ENCODE results near the gene LY6G6D.

Gene LY6G6D

GRCh38 chr6:31705931-31706330 lies 9.2 kb upstream of the LY6G6D start:
- no peak overlapping the region for H3K27ac ChIP-seq (replicated peaks; ENCODE audit: low read length)

GRCh38 chr6:31706599-31706998 lies 8.5 kb upstream of the LY6G6D start, which contains the start of gene LY6G6F:
TSS of gene LY6G6F (plus strand) at chr6:31706866. CDS start at chr6:31706907, 41 bp downstream.
- Histone ChIP-seq H2AFZ (ENCODE audit: low read length) (no peak within 1 kb of the TSS), H2BK12ac (ENCODE audit: low read length) (no peak within 1 kb of the TSS), H3K27me3 (ENCODE audit: control insufficient read depth in 3 of 3, insufficient read depth in 3 of 3, low read depth in 1 of 3, low read length in 3 of 3) (peaks cover 0 to 4% (median 0%) of the 10 kb centered on the region in 3 experiments), H2BK5ac (ENCODE audit: low read length) (no peak within 1 kb of the TSS), H3K18ac (ENCODE audit: low read length) (no peak within 1 kb of the TSS), H3K4ac (ENCODE audit: low read length) (no peak within 1 kb of the TSS), H3K9me3 (replicated peaks in 1 of 2; ENCODE audit: control insufficient read depth in 2 of 2, insufficient read depth in 1 of 2, low read depth in 1 of 2, low read length in 2 of 2) (no peaks in the 10 kb centered on the region), H3K4me2 (ENCODE audit: insufficient read depth, low read length, poor library complexity, severe bottlenecking) (no peak within 1 kb of the TSS), H3K27ac (replicated peaks; ENCODE audit: low read length) (no peak within 1 kb of the TSS), H3K4me3 (ENCODE audit: low read length in 2 of 2) (peak within 1 kb of the TSS in 1 of 2 donors; percentile 15), H4K91ac (ENCODE audit: low read depth, low read length, poor library complexity) (no peak within 1 kb of the TSS), H3K36me3 (replicated peaks in 1 of 2; ENCODE audit: control insufficient read depth in 2 of 2, insufficient read depth in 2 of 2, low read length in 2 of 2) (peaks cover 0 to 1% of the 10 kb centered on the region in 2 donors), H2BK15ac (ENCODE audit: low read length) (peak within 1 kb of the TSS; percentile 75), H3K79me1 (ENCODE audit: low read depth, low read length) (peaks cover 3% of the 10 kb centered on the region), H4K8ac (ENCODE audit: low read depth, low read length) (no peak within 1 kb of the TSS), H2BK120ac (ENCODE audit: low read depth, low read length) (no peak within 1 kb of the TSS), H3K23ac (ENCODE audit: low read depth, low read length, poor library complexity) (no peak within 1 kb of the TSS), H3K4me1 (ENCODE audit: control insufficient read depth in 2 of 2, insufficient read depth in 1 of 2, low read depth in 1 of 2, low read length in 2 of 2) (peaks cover 4 to 9% of the 10 kb centered on the region in 2 donors), H3K14ac (ENCODE audit: low read length) (no peak within 1 kb of the TSS), H2AK5ac (ENCODE audit: low read depth, low read length) (peak within 1 kb of the TSS; percentile 88), H3K9ac (ENCODE audit: low read depth, low read length, poor library complexity) (no peak within 1 kb of the TSS)
- WGBS, 2 donors (ENCODE audit: extremely low coverage in 2 of 2, insufficient read length in 2 of 2, insufficient replicate concordance in 1 of 2): no CpG with 5 or more reads among the region's 3 CpGs
- DNase-seq (ENCODE audit: low spot score): no peak

More at GRCh38 chr6:31705931-31706330, 9.2 kb upstream of the LY6G6D start:
- Histone ChIP-seq H3K9me3 (replicated peaks in 1 of 2; ENCODE audit: control insufficient read depth in 2 of 2, insufficient read depth in 1 of 2, low read depth in 1 of 2, low read length in 2 of 2) (no peaks in the 10 kb centered on the region), H3K79me1 (ENCODE audit: low read depth, low read length) (peaks cover 3% of the 10 kb centered on the region), H3K4me2 (ENCODE audit: insufficient read depth, low read length, poor library complexity, severe bottlenecking) (no peak overlapping the region), H2BK5ac (ENCODE audit: low read length) (no peak overlapping the region), H4K8ac (ENCODE audit: low read depth, low read length) (no peak overlapping the region), H2BK120ac (ENCODE audit: low read depth, low read length) (no peak overlapping the region), H3K23ac (ENCODE audit: low read depth, low read length, poor library complexity) (no peak overlapping the region), H2AFZ (ENCODE audit: low read length) (no peak overlapping the region), H3K4me1 (ENCODE audit: control insufficient read depth in 2 of 2, insufficient read depth in 1 of 2, low read depth in 1 of 2, low read length in 2 of 2) (peaks cover 6 to 10% of the 10 kb centered on the region in 2 donors), H2AK5ac (ENCODE audit: low read depth, low read length) (no peak overlapping the region), H3K18ac (ENCODE audit: low read length) (no peak overlapping the region), H3K36me3 (replicated peaks in 1 of 2; ENCODE audit: control insufficient read depth in 2 of 2, insufficient read depth in 2 of 2, low read length in 2 of 2) (peaks cover 2 to 8% of the 10 kb centered on the region in 2 donors), H3K9ac (ENCODE audit: low read depth, low read length, poor library complexity) (no peak overlapping the region), H2BK12ac (ENCODE audit: low read length) (no peak overlapping the region), H3K27me3 (ENCODE audit: control insufficient read depth in 3 of 3, insufficient read depth in 3 of 3, low read depth in 1 of 3, low read length in 3 of 3) (peaks cover 0 to 4% (median 0%) of the 10 kb centered on the region in 3 experiments), H3K14ac (ENCODE audit: low read length) (no peak overlapping the region), H3K4me3 (ENCODE audit: low read length in 2 of 2) (no peak overlapping the region), H4K91ac (ENCODE audit: low read depth, low read length, poor library complexity) (no peak overlapping the region), H2BK15ac (ENCODE audit: low read length) (no peak overlapping the region), H3K4ac (ENCODE audit: low read length) (no peak overlapping the region)
- no CpG with 5 or more reads among the region's 6 CpGs for WGBS, 2 donors (ENCODE audit: extremely low coverage in 2 of 2, insufficient read length in 2 of 2, insufficient replicate concordance in 1 of 2)
- no peak for DNase-seq (ENCODE audit: low spot score)

DNA sequence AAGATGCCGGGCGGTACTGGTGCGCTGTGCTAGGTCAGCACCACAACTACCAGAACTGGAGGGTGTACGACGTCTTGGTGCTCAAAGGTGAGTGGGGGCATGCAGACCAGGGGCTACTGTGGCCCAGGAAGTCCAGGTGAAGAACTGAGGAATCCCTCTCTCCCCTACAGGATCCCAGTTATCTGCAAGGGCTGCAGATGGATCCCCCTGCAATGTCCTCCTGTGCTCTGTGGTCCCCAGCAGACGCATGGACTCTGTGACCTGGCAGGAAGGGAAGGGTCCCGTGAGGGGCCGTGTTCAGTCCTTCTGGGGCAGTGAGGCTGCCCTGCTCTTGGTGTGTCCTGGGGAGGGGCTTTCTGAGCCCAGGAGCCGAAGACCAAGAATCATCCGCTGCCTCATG lies 7.4 kb upstream of the LY6G6D start:
- H3K4me3 ChIP-seq (ENCODE audit: low read length in 2 of 2): no peak overlapping the region
- H2BK12ac ChIP-seq (ENCODE audit: low read length): no peak overlapping the region
- no peak overlapping the region for H2AFZ ChIP-seq (ENCODE audit: low read length)
- DNase-seq (ENCODE audit: low spot score): no peak
- H3K23ac ChIP-seq (ENCODE audit: low read depth, low read length, poor library complexity): no peak overlapping the region
- H3K9me3 ChIP-seq (replicated peaks in 1 of 2; ENCODE audit: control insufficient read depth in 2 of 2, insufficient read depth in 1 of 2, low read depth in 1 of 2, low read length in 2 of 2): no peaks in the 10 kb centered on the region
- no peak overlapping the region for H3K27ac ChIP-seq (replicated peaks; ENCODE audit: low read length)
- no peak overlapping the region for H3K18ac ChIP-seq (ENCODE audit: low read length)
- no peaks in the 10 kb centered on the region for H3K79me1 ChIP-seq (ENCODE audit: low read depth, low read length)
- H2AK5ac ChIP-seq (ENCODE audit: low read depth, low read length): no peak overlapping the region
- no peak overlapping the region for H2BK15ac ChIP-seq (ENCODE audit: low read length)
- H2BK120ac ChIP-seq (ENCODE audit: low read depth, low read length): no peak overlapping the region
- no peak overlapping the region for H4K91ac ChIP-seq (ENCODE audit: low read depth, low read length, poor library complexity)
- no peak overlapping the region for H3K4me2 ChIP-seq (ENCODE audit: insufficient read depth, low read length, poor library complexity, severe bottlenecking)
- H3K27me3 ChIP-seq (ENCODE audit: control insufficient read depth in 3 of 3, insufficient read depth in 3 of 3, low read depth in 1 of 3, low read length in 3 of 3): peaks cover 0 to 4% (median 0%) of the 10 kb centered on the region in 3 experiments
- no peak overlapping the region for H3K4ac ChIP-seq (ENCODE audit: low read length)
- no peak overlapping the region for H2BK5ac ChIP-seq (ENCODE audit: low read length)
- no peaks in the 10 kb centered on the region for H3K36me3 ChIP-seq (replicated peaks in 1 of 2; ENCODE audit: control insufficient read depth in 2 of 2, insufficient read depth in 2 of 2, low read length in 2 of 2)
- no peak overlapping the region for H3K9ac ChIP-seq (ENCODE audit: low read depth, low read length, poor library complexity)
- peaks cover 0 to 3% of the 10 kb centered on the region in 2 donors for H3K4me1 ChIP-seq (ENCODE audit: control insufficient read depth in 2 of 2, insufficient read depth in 1 of 2, low read depth in 1 of 2, low read length in 2 of 2)
- H3K14ac ChIP-seq (ENCODE audit: low read length): no peak overlapping the region
- no CpG with 5 or more reads among the region's 10 CpGs for WGBS, 2 donors (ENCODE audit: extremely low coverage in 2 of 2, insufficient read length in 2 of 2, insufficient replicate concordance in 1 of 2)
- no peak overlapping the region for H4K8ac ChIP-seq (ENCODE audit: low read depth, low read length)

GRCh38 chr6:31708224-31708623 lies 6.9 kb upstream of the LY6G6D start:
- Histone ChIP-seq H2AK5ac (ENCODE audit: low read depth, low read length) (no peak overlapping the region), H3K14ac (ENCODE audit: low read length) (no peak overlapping the region), H2BK120ac (ENCODE audit: low read depth, low read length) (no peak overlapping the region), H3K27ac (replicated peaks; ENCODE audit: low read length) (no peak overlapping the region), H4K91ac (ENCODE audit: low read depth, low read length, poor library complexity) (no peak overlapping the region), H3K4ac (ENCODE audit: low read length) (no peak overlapping the region), H4K8ac (ENCODE audit: low read depth, low read length) (no peak overlapping the region), H3K36me3 (replicated peaks in 1 of 2; ENCODE audit: control insufficient read depth in 2 of 2, insufficient read depth in 2 of 2, low read length in 2 of 2) (no peaks in the 10 kb centered on the region), H3K79me1 (ENCODE audit: low read depth, low read length) (no peaks in the 10 kb centered on the region), H2BK12ac (ENCODE audit: low read length) (no peak overlapping the region), H3K4me3 (ENCODE audit: low read length in 2 of 2) (no peak overlapping the region), H3K18ac (ENCODE audit: low read length) (no peak overlapping the region), H3K23ac (ENCODE audit: low read depth, low read length, poor library complexity) (no peak overlapping the region), H3K9me3 (replicated peaks in 1 of 2; ENCODE audit: control insufficient read depth in 2 of 2, insufficient read depth in 1 of 2, low read depth in 1 of 2, low read length in 2 of 2) (no peaks in the 10 kb centered on the region), H3K4me1 (ENCODE audit: control insufficient read depth in 2 of 2, insufficient read depth in 1 of 2, low read depth in 1 of 2, low read length in 2 of 2) (peaks cover under 1 to 3% of the 10 kb centered on the region in 2 donors), H2AFZ (ENCODE audit: low read length) (no peak overlapping the region), H3K9ac (ENCODE audit: low read depth, low read length, poor library complexity) (no peak overlapping the region), H3K4me2 (ENCODE audit: insufficient read depth, low read length, poor library complexity, severe bottlenecking) (no peak overlapping the region), H2BK15ac (ENCODE audit: low read length) (no peak overlapping the region), H2BK5ac (ENCODE audit: low read length) (no peak overlapping the region), H3K27me3 (ENCODE audit: control insufficient read depth in 3 of 3, insufficient read depth in 3 of 3, low read depth in 1 of 3, low read length in 3 of 3) (peaks cover 0 to 4% (median 0%) of the 10 kb centered on the region in 3 experiments)
- no CpG with 5 or more reads among the region's 3 CpGs for WGBS, 2 donors (ENCODE audit: extremely low coverage in 2 of 2, insufficient read length in 2 of 2, insufficient replicate concordance in 1 of 2)
- no peak for DNase-seq (ENCODE audit: low spot score)
